Eye (tissue), 1 donor: Measurements from ENCODE around the gene ERMP1.
"Not testable (repeated sequence)": the region's sequence is repeated elsewhere in the genome, so short reads cannot be mapped to it uniquely, and the experiment has no call there.

Experiments
- DNase-seq: peaks from one replicate; pipeline ENCODE4 v3.0.0-alpha.2; 2015

Gene ERMP1

GRCh38 chr9:5818424-5819142 is 14.3 kb downstream of the ERMP1 start:
- DNase-seq, result no peak

- DNase-seq, result no peak
Observed at GRCh38 chr9:5817862-5818261, 15.1 kb downstream of the ERMP1 start.

GRCh38 chr9:5815461-5815860 is 17.5 kb downstream of the ERMP1 start:
- no peak for DNase-seq

GRCh38 chr9:5813824-5814223 is 19.1 kb downstream of the ERMP1 start:
- no peak for DNase-seq

GRCh38 chr9:5811751-5812150 is 21.2 kb downstream of the ERMP1 start:
- no peak for DNase-seq

- DNase-seq, result no peak
Observed at GRCh38 chr9:5805478-5805877, 27.4 kb downstream of the ERMP1 start.

GRCh38 chr9:5801739-5802113 is 31.2 kb downstream of the ERMP1 start:
- no peak for DNase-seq

GRCh38 chr9:5800969-5801738 is 31.8 kb downstream of the ERMP1 start:
- peak; percentile 9 for DNase-seq

GRCh38 chr9:5800378-5800777 is 32.5 kb downstream of the ERMP1 start:
- DNase-seq, result not testable (repeated sequence)

- DNase-seq, result peak; percentile 41
Observed at GRCh38 chr9:5799314-5799713, 33.6 kb downstream of the ERMP1 start.

- DNase-seq, result no peak
Observed at GRCh38 chr9:5798581-5798980, 34.3 kb downstream of the ERMP1 start.

- no peak for DNase-seq
Observed at GRCh38 chr9:5796298-5796697, 36.6 kb downstream of the ERMP1 start.

GRCh38 chr9:5793812-5794211 is 39.1 kb downstream of the ERMP1 start:
- DNase-seq, result no peak

GRCh38 chr9:5791870-5792269 is 41.0 kb downstream of the ERMP1 start:
- no peak for DNase-seq

GRCh38 chr9:5790923-5791322 is 42.0 kb downstream of the ERMP1 start:
- no peak for DNase-seq

- DNase-seq, result no peak
Observed at GRCh38 chr9:5789489-5789888, 43.4 kb downstream of the ERMP1 start.

GRCh38 chr9:5787759-5788302 is 45.1 kb downstream of the ERMP1 start:
- DNase-seq, result no peak

GRCh38 chr9:5787220-5787619 is 45.7 kb downstream of the ERMP1 start:
- DNase-seq, result no peak

- no peak for DNase-seq
Observed at GRCh38 chr9:5786370-5787127, 46.4 kb downstream of the ERMP1 start.

- DNase-seq, result no peak
Observed at GRCh38 chr9:5784526-5785315, 48.2 kb downstream of the ERMP1 start.

GRCh38 chr9:5783982-5784381 is 48.9 kb downstream of the ERMP1 start:
- DNase-seq, result no peak

GRCh38 chr9:5783420-5783819 is 49.5 kb downstream of the ERMP1 start:
- not testable (repeated sequence) for DNase-seq
